ENCODE data around the gene RSL24D1. TPM values are rescaled to one million over a fixed set of nuclear protein-coding genes. Genes with fewer than 3 reads are reported as not detected.
A peak's percentile ranks its signal among the peaks of the same experiment; 100 is the strongest.

RSL24D1 gene
- total and polyA plus RNA-seq, 9 of the 15 experiments (the other 6 are each of a cell fraction or from before 2014, with no cell fraction given) = 133 to 324 (median 223) TPM

GRCh38 chr15:55196458-55197361, at the start of gene RSL24D1 (continued):
- TF ChIP-seq KAT7 (CRISPR knock-in tag; IDR thresholded peaks at IDR 0.05; ENCODE audit: borderline replicate concordance) (peak; percentile 86; the same call in 1 of the 2 replicates), SP1 (CRISPR knock-in tag; IDR thresholded peaks at IDR 0.05) (peak; percentile 81), ZNF75A (CRISPR knock-in tag; IDR thresholded peaks at IDR 0.05) (no peak), SMAD1 (IDR thresholded peaks at IDR 0.05; ENCODE audit: low read depth, low read length, partially characterized antibody) (peak; percentile 39), CREM (IDR thresholded peaks at IDR 0.05; ENCODE audit: low read depth) (peak; percentile 92), CHD2 (IDR thresholded peaks at IDR 0.05; ENCODE audit: low read depth, low read length) (peak; percentile 95), UBTF (IDR thresholded peaks at IDR 0.05; ENCODE audit: borderline replicate concordance in 1 of 2, low read depth in 2 of 2, low read length in 2 of 2) (peak; percentile 18 to 50; a peak in 1 of 4 replicates), POLR2H (tag; IDR thresholded peaks at IDR 0.05; ENCODE audit: low read depth) (peak; percentile 89), ZNF134 (CRISPR knock-in tag; conservative IDR thresholded peaks at IDR 0.05) (no peak), MXD1 (CRISPR knock-in tag; IDR thresholded peaks at IDR 0.05; ENCODE audit: borderline replicate concordance, poor library complexity, severe bottlenecking) (peak; percentile 50), SRSF3 (IDR thresholded peaks at IDR 0.05; ENCODE audit: insufficient read depth, low read length) (peak; percentile 98), HCFC1 (IDR thresholded peaks at IDR 0.05; ENCODE audit: low read depth, low read length) (peak; percentile 69), TEAD4 (IDR thresholded peaks at IDR 0.05; ENCODE audit: low read length) (0 out of 2 replicates have a peak, but pooled peaks have one; percentile 31), TEAD4 (CRISPR knock-in tag; IDR thresholded peaks at IDR 0.05; ENCODE audit: borderline replicate concordance) (no peak), ZNF717 (CRISPR knock-in tag; IDR thresholded peaks at IDR 0.05) (no peak), TEAD1 (CRISPR knock-in tag; IDR thresholded peaks at IDR 0.05) (peak in 1 of 2 experiments; percentile 61; a peak in 2 of 4 replicates), TBP (optimal IDR thresholded peaks at IDR 0.05; ENCODE audit: low read depth, low read length) (peak; percentile 92), ZSCAN32 (CRISPR knock-in tag; IDR thresholded peaks at IDR 0.05) (peak; percentile 80), JUN (IDR thresholded peaks at IDR 0.05; ENCODE audit: borderline replicate concordance, low read depth, low read length) (peak; percentile 85), JUN (CRISPR knock-in tag; IDR thresholded peaks at IDR 0.05; ENCODE audit: borderline replicate concordance) (no peak; the same call in 1 of the 2 replicates), FOSL1 (tag; conservative IDR thresholded peaks at IDR 0.05) (0 out of 2 replicates have a peak, but pooled peaks have one; percentile 39), MYC (IDR thresholded peaks at IDR 0.05; ENCODE audit: low read depth, low read length) (peak; percentile 99), MYC (CRISPR knock-in tag; IDR thresholded peaks at IDR 0.05; ENCODE audit: borderline replicate concordance, low read depth) (peak; percentile 96), OTX1 (CRISPR knock-in tag; IDR thresholded peaks at IDR 0.05) (0 out of 2 replicates have a peak, but pooled peaks have one; percentile 49), ZNF408 (CRISPR knock-in tag; IDR thresholded peaks at IDR 0.05; ENCODE audit: low read depth) (no peak), NELFE (IDR thresholded peaks at IDR 0.05; ENCODE audit: insufficient read depth, insufficient read length) (no peak)

Data from K562 (cell line).